Tibial artery (tissue), 4 donors: ENCODE data around the gene RGS11.

Source experiments
- DNase-seq, 2 donors: peaks; one replicate each; pipeline ENCODE4 v3.0.0-alpha.2; 2019
- H3K27ac ChIP-seq, 2 donors: fragments of 200-600 bp; sonication (generic) in 1 of 2; 1 replicate in 1 of 2; 2 replicates in 1 of 2; pipeline ENCODE4 v1.5.1; 2018 to 2019; ENCODE audit warnings: mild to moderate bottlenecking in 1 of 2
- H3K27me3 ChIP-seq, 2 donors: fragments of 200-600 bp; sonication (generic) in 1 of 2; one replicate each; pipeline versions ENCODE4 v1.5.1 to v1.6.0; 2016 to 2019
- H3K36me3 ChIP-seq, 3 donors: fragments of 200-600 bp; sonication (generic) in 2 of 3; one replicate each; pipeline ENCODE4 v1.5.1; 2016 to 2019; ENCODE audit warnings: mild to moderate bottlenecking in 2 of 3
- H3K4me1 ChIP-seq, 4 donors: fragments of 200-600 bp; sonication (generic) in 2 of 4; 1 replicate in 3 of 4; 2 replicates in 1 of 4; pipeline ENCODE4 v1.5.1; 2016 to 2019
- H3K4me3 ChIP-seq, 2 donors: fragments of 200-600 bp; sonication (generic) in 1 of 2; 1 replicate in 1 of 2; 2 replicates in 1 of 2; pipeline ENCODE4 v1.5.1; 2018 to 2019; ENCODE audit warnings: mild to moderate bottlenecking in 2 of 2
- H3K9me3 ChIP-seq, 3 donors: fragments of 200-600 bp; sonication (generic) in 1 of 3; one replicate each; pipeline ENCODE4 v1.5.1; 2016 to 2019
- intact Hi-C: fragments of 100-400 bp; cut with DNase I; formaldehyde crosslinking; loops from one replicate; pipeline ENCODE4 v1.15.0; 2023; ENCODE audit warnings: low total_unique reads
- TF ChIP-seq, protein P1 (sequence below), 2 experiments: fragments of 200-600 bp in 1 of 2; fragments of 450-650 bp in 1 of 2; IDR thresholded peaks; one replicate each; pipeline ENCODE4 v1.5.1; 2017 to 2019; ENCODE audit warnings: antibody characterized with exemption in 2 of 2, mild to moderate bottlenecking in 1 of 2, moderate library complexity in 1 of 2

Gene RGS11

GRCh38 chr16:281660-282255, 6.0 kb upstream of the RGS11 start:
- Histone ChIP-seq H3K4me1 (peaks cover 0 to 16% (median 11%) of the 10 kb centered on the region in 4 donors), H3K27ac (no peak overlapping the region), H3K27me3 (peaks cover 0 to 42% of the 10 kb centered on the region in 2 donors), H3K4me3 (no peak overlapping the region), H3K9me3 (no peaks in the 10 kb centered on the region), H3K36me3 (peaks cover 0 to 13% (median 4%) of the 10 kb centered on the region in 3 donors)
- DNase-seq = no peak
- intact Hi-C loops = no loop called here
- TF ChIP-seq, protein P1, sequence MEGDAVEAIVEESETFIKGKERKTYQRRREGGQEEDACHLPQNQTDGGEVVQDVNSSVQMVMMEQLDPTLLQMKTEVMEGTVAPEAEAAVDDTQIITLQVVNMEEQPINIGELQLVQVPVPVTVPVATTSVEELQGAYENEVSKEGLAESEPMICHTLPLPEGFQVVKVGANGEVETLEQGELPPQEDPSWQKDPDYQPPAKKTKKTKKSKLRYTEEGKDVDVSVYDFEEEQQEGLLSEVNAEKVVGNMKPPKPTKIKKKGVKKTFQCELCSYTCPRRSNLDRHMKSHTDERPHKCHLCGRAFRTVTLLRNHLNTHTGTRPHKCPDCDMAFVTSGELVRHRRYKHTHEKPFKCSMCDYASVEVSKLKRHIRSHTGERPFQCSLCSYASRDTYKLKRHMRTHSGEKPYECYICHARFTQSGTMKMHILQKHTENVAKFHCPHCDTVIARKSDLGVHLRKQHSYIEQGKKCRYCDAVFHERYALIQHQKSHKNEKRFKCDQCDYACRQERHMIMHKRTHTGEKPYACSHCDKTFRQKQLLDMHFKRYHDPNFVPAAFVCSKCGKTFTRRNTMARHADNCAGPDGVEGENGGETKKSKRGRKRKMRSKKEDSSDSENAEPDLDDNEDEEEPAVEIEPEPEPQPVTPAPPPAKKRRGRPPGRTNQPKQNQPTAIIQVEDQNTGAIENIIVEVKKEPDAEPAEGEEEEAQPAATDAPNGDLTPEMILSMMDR (IDR thresholded peaks at IDR 0.05) = no peak

- no peak for DNase-seq
- H3K4me1 ChIP-seq = peaks cover 0 to 19% (median 12%) of the 10 kb centered on the region in 4 donors
- H3K4me3 ChIP-seq = peak overlapping the region; percentile 12 to 45
- H3K36me3 ChIP-seq = peaks cover 0 to 7% (median 0%) of the 10 kb centered on the region in 3 donors
- intact Hi-C loops = no loop called here
- no peaks in the 10 kb centered on the region for H3K9me3 ChIP-seq
- no peak overlapping the region for H3K27ac ChIP-seq
- H3K27me3 ChIP-seq = peaks cover 0 to 48% of the 10 kb centered on the region in 2 donors
- TF ChIP-seq, protein P1 (IDR thresholded peaks at IDR 0.05) = no peak
Measured at GRCh38 chr16:280991-281659, 5.4 kb upstream of the RGS11 start.

DNA sequence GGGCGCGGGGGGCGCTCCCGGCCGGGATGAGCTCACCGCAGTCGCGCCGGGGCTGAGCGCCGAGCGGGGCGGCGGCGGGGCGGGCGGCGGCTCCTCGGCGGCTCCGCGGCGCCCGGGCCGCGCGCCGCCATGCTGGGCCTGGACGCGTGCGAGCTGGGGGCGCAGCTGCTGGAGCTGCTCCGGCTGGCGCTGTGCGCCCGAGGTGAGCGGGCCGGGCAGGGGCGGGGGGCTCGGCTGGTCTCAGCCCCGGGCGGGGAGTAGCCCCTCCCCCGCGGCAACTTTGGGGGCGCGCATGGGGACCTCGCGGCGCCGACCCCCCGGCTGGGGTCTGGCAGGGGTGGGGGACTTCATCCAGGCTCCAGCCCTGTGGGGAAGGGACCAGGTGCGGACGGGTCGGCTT, 4.8 kb upstream of the RGS11 start, which contains the start of gene ARHGDIG:
Gene ARHGDIG, plus strand, starts transcription at position 40 of the 400 bp plus-strand sequence. Its CDS starts 90 bp downstream, at position 130.
- DNase-seq = no peak
- Histone ChIP-seq H3K27me3 (peaks cover 0 to 53% of the 10 kb centered on the region in 2 donors), H3K4me1 (peaks cover 0 to 24% (median 16%) of the 10 kb centered on the region in 4 donors), H3K4me3 (peak within 1 kb of the TSS; percentile 12 to 45), H3K36me3 (peaks cover 0 to 7% (median 0%) of the 10 kb centered on the region in 3 donors), H3K9me3 (no peaks in the 10 kb centered on the region), H3K27ac (no peak within 1 kb of the TSS)
- TF ChIP-seq, protein P1 (IDR thresholded peaks at IDR 0.05) = no peak
- intact Hi-C loops = no loop called here

GRCh38 chr16:280005-280460, 4.3 kb upstream of the RGS11 start:
- peaks cover 0 to 29% (median 20%) of the 10 kb centered on the region in 4 donors for H3K4me1 ChIP-seq
- DNase-seq = no peak
- H3K27ac ChIP-seq = no peak overlapping the region
- peaks cover 0 to 58% of the 10 kb centered on the region in 2 donors for H3K27me3 ChIP-seq
- intact Hi-C loops = no loop called here
- H3K9me3 ChIP-seq = no peaks in the 10 kb centered on the region
- TF ChIP-seq, protein P1 (IDR thresholded peaks at IDR 0.05) = no peak
- peak overlapping the region in 1 of 2 donors; percentile 1 for H3K4me3 ChIP-seq
- peaks cover 0 to 7% (median 0%) of the 10 kb centered on the region in 3 donors for H3K36me3 ChIP-seq

- Histone ChIP-seq H3K27me3 (peaks cover 0 to 63% of the 10 kb centered on the region in 2 donors), H3K4me1 (peaks cover 0 to 34% (median 24%) of the 10 kb centered on the region in 4 donors), H3K27ac (no peak overlapping the region), H3K9me3 (no peaks in the 10 kb centered on the region), H3K4me3 (no peak overlapping the region), H3K36me3 (peaks cover 0 to 2% (median 0%) of the 10 kb centered on the region in 3 donors)
- DNase-seq = no peak
- TF ChIP-seq, protein P1 (IDR thresholded peaks at IDR 0.05) = no peak
- intact Hi-C loops = no loop called here
Measured at GRCh38 chr16:279531-279930, 3.8 kb upstream of the RGS11 start.
